Endothelial cell of umbilical vein (primary cell): ENCODE measurements around the gene ADRA2C. TPM values are rescaled to one million over a fixed set of nuclear protein-coding genes. Genes with fewer than 3 reads are reported as not detected.

ENCODE experiments used
- BruUV-seq: library from RNA; stranded (reverse); fragments of 400-500 nt; replicated peaks from 2 replicates; lab custom pipeline; 2021; lab: Mats Ljungman, UMichigan
- CTCF ChIA-PET: fragments of 300-600, 350-600 bp; sonication (Branson Sonifier 250); formaldehyde crosslinking; loops from one replicate; lab custom pipeline; 2021; ENCODE audit warnings: antibody characterized with exemption, inconsistent platforms; lab: Charles Lee
- POLR2A ChIA-PET: fragments of 300-600, 350-600 bp; sonication (Branson Sonifier 250); formaldehyde crosslinking; loops from one replicate; lab custom pipeline; 2021; ENCODE audit warnings: antibody characterized with exemption, inconsistent platforms; lab: Charles Lee
- DNase-seq: peaks from one replicate; pipeline ENCODE4 v3.0.0-alpha.2; 2011; ENCODE audit warnings: low read depth, low spot score
- FAIRE-seq: peaks from 2 replicates; lab custom pipeline; 2011; peaks lifted over from hg19 to GRCh38; lab: Jason Lieb, UNC
- H2AFZ ChIP-seq: 2 replicates; pipeline ENCODE4 v1.6.0; 2012; ENCODE audit warnings: low read depth, low read length, control low read depth, inconsistent platforms
- H3K27ac ChIP-seq: 2 replicates; pipeline ENCODE4 v1.5.1; 2011; ENCODE audit warnings: low read depth, mild to moderate bottlenecking, control low read depth, low read length, moderate library complexity; ENCODE audit not compliant: insufficient read depth
- H3K27me3 ChIP-seq, 2 experiments: 2 replicates each; pipeline versions ENCODE4 v1.6.0 to v1.6.1; 2011; ENCODE audit warnings: low read length in 2 of 2, mixed read lengths in 1 of 2; ENCODE audit not compliant: control insufficient read depth in 2 of 2, insufficient read depth in 2 of 2
- H3K36me3 ChIP-seq, 2 experiments: 2 replicates in 1 of 2; 3 replicates in 1 of 2; pipeline ENCODE4 v1.5.1; 2011; ENCODE audit warnings: low read length in 2 of 2, mild to moderate bottlenecking in 1 of 2, moderate library complexity in 1 of 2; ENCODE audit not compliant: control insufficient read depth in 2 of 2, insufficient read depth in 2 of 2; ENCODE audit errors: extremely low read depth in 1 of 2
- H3K4me1 ChIP-seq: 3 replicates; pipeline ENCODE4 v1.5.1; 2011; ENCODE audit warnings: mild to moderate bottlenecking, low read length; ENCODE audit not compliant: control insufficient read depth, insufficient read depth; ENCODE audit errors: extremely low read depth
- H3K4me2 ChIP-seq: 2 replicates; pipeline ENCODE4 v1.6.1; 2011; ENCODE audit warnings: low read length, control low read depth, mixed read lengths; ENCODE audit not compliant: insufficient read depth
- H3K4me3 ChIP-seq, 3 experiments: fragments of 200-600 bp in 1 of 3; sonication (generic), shearing (Covaris generic) in 1 of 3; replicated peaks in 1 of 3; 2 replicates each; pipeline ENCODE4 v1.5.1; 2011 to 2016; ENCODE audit warnings: control low read depth in 3 of 3, low read length in 3 of 3, mild to moderate bottlenecking in 2 of 3, inconsistent platforms in 1 of 3, low read depth in 1 of 3, moderate library complexity in 1 of 3; ENCODE audit not compliant: insufficient read depth in 1 of 3
- H3K79me2 ChIP-seq: 2 replicates; pipeline ENCODE4 v1.6.0; 2012; ENCODE audit warnings: low read length, inconsistent platforms; ENCODE audit not compliant: control insufficient read depth, insufficient read depth
- H3K9ac ChIP-seq: replicated peaks from 2 replicates; pipeline ENCODE3; 2011; ENCODE audit warnings: low read length, control low read depth; ENCODE audit not compliant: insufficient read depth; ENCODE audit errors: extremely low read depth
- H3K9me1 ChIP-seq: replicated peaks from 3 replicates; pipeline ENCODE4 v1.6.0; 2011; ENCODE audit warnings: mild to moderate bottlenecking, low read length; ENCODE audit not compliant: control insufficient read depth, insufficient read depth; ENCODE audit errors: extremely low read depth
- H3K9me3 ChIP-seq: replicated peaks from 2 replicates; pipeline ENCODE4 v1.5.1; 2012; ENCODE audit warnings: low read length, inconsistent platforms; ENCODE audit not compliant: control insufficient read depth, insufficient read depth
- H4K20me1 ChIP-seq: replicated peaks from 2 replicates; pipeline ENCODE3; 2011; ENCODE audit warnings: mild to moderate bottlenecking, low read length; ENCODE audit not compliant: control insufficient read depth, insufficient read depth; ENCODE audit errors: extremely low read depth
- EZH2 ChIP-seq: IDR thresholded peaks from 2 replicates; pipeline ENCODE4 v1.6.1; 2012; ENCODE audit warnings: borderline replicate concordance, low read depth, mild to moderate bottlenecking, moderate library complexity, low read length, inconsistent platforms; ENCODE audit not compliant: severe bottlenecking
- FOS ChIP-seq: IDR thresholded peaks from 2 replicates; pipeline ENCODE4 v1.6.1; 2011; ENCODE audit warnings: mild to moderate bottlenecking, low read length, moderate library complexity, borderline replicate concordance; ENCODE audit not compliant: insufficient read depth
- GATA2 ChIP-seq: IDR thresholded peaks from 2 replicates; pipeline ENCODE4 v1.7.0; 2011; ENCODE audit warnings: low read depth, mild to moderate bottlenecking, moderate library complexity, mixed read lengths, low read length; ENCODE audit not compliant: insufficient read length, insufficient read depth
- JUN ChIP-seq: IDR thresholded peaks from 2 replicates; pipeline ENCODE4 v1.6.1; 2011; ENCODE audit warnings: borderline replicate concordance, low read depth; ENCODE audit not compliant: insufficient read length, insufficient read depth
- MYC ChIP-seq: IDR thresholded peaks from one replicate; pipeline ENCODE4 v1.6.1; 2011; ENCODE audit warnings: mild to moderate bottlenecking, low read depth, low read length
- POLR2A ChIP-seq: IDR thresholded peaks from 2 replicates; pipeline ENCODE4 v1.6.1; 2012; ENCODE audit warnings: low read depth, mild to moderate bottlenecking, control low read depth, low read length
- POLR2AphosphoS5 ChIP-seq: IDR thresholded peaks from 2 replicates; pipeline ENCODE4 v1.6.1; 2012; ENCODE audit warnings: low read depth, mild to moderate bottlenecking, control low read depth, low read length, moderate library complexity; ENCODE audit not compliant: insufficient read depth
- dilution Hi-C: fragments of 300-500 bp; cut with MboI; formaldehyde crosslinking; loops from one replicate; pipeline ENCODE4 v1.15.0; 2019; ENCODE audit warnings: low sequenced_read_pairs; ENCODE audit not compliant: extremely low pct_ligation_motif_present
- intact Hi-C: fragments of 100-400 bp; cut with micrococcal nuclease; formaldehyde crosslinking; loops from one replicate; pipeline ENCODE4 v1.10.0; 2022
- polyA plus RNA-seq, 4 experiments: library from polyadenylated mRNA; depleted of rRNA in 3 of 4; stranded (reverse) in 3 of 4; unstranded in 1 of 4; fragments of >200 nt; gene quantifications; 2 replicates each; pipeline versions ENCODE4 v1.2.1 to v1.2.3, GENCODE V29; 2011 to 2012; ENCODE audit warnings: missing spikeins in 1 of 4
- total RNA-seq: library from RNA; stranded (reverse); gene quantifications from 2 replicates; pipeline ENCODE4 v1.2.3, GENCODE V29; 2021
- TF ChIP-seq, protein P1 (sequence below), 2 donors: IDR thresholded peaks; 1 replicate in 1 of 2; 2 replicates in 1 of 2; pipeline ENCODE4 v1.5.1; 2011; ENCODE audit warnings: low read length in 2 of 2, mild to moderate bottlenecking in 2 of 2, moderate library complexity in 2 of 2, control low read depth in 1 of 2, inconsistent platforms in 1 of 2, low read depth in 1 of 2; ENCODE audit not compliant: insufficient read depth in 1 of 2; ENCODE audit errors: extremely low read depth in 1 of 2
- TF ChIP-seq, protein P2 (sequence below): IDR thresholded peaks from 2 replicates; pipeline ENCODE4 v1.6.1; 2011; ENCODE audit not compliant: insufficient read depth, insufficient read length

Gene ADRA2C
- total and polyA plus RNA-seq, 2 donors (not counting 3 experiments of a cell fraction or from before 2014, with no cell fraction given), result 0.03 to 0.40 TPM

DNA sequence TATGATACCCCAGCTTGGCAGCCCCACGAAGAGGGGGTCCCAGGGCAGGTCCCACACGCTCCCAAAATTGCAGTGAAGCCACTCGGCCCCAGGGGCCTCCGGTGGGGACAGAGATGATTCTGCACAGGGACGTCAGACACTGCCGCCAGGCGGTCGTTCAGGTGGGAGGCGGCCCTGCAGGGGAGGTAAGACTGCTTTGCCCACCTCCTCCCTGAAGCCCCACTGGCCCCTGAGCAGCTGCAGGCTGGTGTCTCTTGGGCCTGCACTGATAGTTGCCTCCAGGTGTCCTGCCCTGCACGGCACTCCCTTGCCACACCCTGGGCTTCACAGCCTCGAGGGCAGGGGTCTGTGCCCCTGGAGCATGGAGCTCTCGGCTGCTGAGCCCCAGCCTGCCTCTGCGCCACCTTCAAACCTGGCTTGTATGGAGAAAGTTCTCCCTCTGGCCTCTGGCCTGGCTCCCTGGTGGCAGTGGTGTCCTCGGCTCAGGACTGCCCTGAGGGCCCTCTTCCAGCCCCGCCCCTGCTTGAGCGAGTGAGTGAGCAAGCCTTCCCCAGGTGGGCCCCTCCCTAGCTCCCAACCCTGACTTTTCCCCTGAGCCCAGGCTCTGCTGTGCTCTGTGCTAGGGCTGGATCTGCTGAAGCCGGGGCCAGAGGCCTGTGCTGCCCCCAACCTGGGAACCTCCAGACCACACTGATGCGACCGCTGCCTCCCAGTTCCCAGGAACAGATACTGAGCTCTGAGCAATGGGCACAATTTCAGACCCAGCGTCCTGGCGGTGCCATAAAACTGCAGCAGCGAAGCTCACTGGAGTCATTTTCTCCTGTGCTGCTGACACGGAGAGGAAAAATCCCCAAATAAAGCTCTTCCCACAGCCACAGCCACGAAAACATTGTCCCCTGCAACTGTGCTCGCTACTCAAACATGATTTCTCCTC, 16.1 kb downstream of the ADRA2C start:
- H3K36me3 ChIP-seq, result no peaks in the 10 kb centered on the region
- no peaks in the 10 kb centered on the region for H3K9me1 ChIP-seq
- no peak overlapping the region for H3K4me2 ChIP-seq
- H3K27me3 ChIP-seq, result no peaks in the 10 kb centered on the region
- no peak overlapping the region for H3K4me3 ChIP-seq
- no peak overlapping the region for H3K27ac ChIP-seq
- DNase-seq, result no peak
- no peak overlapping the region for H3K9ac ChIP-seq
- H2AFZ ChIP-seq, result no peak overlapping the region
- no peaks in the 10 kb centered on the region for H4K20me1 ChIP-seq
- FAIRE-seq, result no peak
- no peaks in the 10 kb centered on the region for H3K4me1 ChIP-seq
- TF ChIP-seq MYC (no peak), JUN (no peak), POLR2AphosphoS5 (no peak), FOS (no peak), POLR2A (no peak), GATA2 (no peak), EZH2 (no peak)
- TF ChIP-seq, protein P1, sequence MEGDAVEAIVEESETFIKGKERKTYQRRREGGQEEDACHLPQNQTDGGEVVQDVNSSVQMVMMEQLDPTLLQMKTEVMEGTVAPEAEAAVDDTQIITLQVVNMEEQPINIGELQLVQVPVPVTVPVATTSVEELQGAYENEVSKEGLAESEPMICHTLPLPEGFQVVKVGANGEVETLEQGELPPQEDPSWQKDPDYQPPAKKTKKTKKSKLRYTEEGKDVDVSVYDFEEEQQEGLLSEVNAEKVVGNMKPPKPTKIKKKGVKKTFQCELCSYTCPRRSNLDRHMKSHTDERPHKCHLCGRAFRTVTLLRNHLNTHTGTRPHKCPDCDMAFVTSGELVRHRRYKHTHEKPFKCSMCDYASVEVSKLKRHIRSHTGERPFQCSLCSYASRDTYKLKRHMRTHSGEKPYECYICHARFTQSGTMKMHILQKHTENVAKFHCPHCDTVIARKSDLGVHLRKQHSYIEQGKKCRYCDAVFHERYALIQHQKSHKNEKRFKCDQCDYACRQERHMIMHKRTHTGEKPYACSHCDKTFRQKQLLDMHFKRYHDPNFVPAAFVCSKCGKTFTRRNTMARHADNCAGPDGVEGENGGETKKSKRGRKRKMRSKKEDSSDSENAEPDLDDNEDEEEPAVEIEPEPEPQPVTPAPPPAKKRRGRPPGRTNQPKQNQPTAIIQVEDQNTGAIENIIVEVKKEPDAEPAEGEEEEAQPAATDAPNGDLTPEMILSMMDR (IDR thresholded peaks at IDR 0.05; ENCODE audit: extremely low read depth in 1 of 2, insufficient read depth in 1 of 2, low read depth in 1 of 2, low read length in 2 of 2), result no peak
- TF ChIP-seq, protein P2, sequence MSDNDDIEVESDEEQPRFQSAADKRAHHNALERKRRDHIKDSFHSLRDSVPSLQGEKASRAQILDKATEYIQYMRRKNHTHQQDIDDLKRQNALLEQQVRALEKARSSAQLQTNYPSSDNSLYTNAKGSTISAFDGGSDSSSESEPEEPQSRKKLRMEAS, result no peak
- BruUV-seq, result no TSS peak
- no peaks in the 10 kb centered on the region for H3K9me3 ChIP-seq
- no peaks in the 10 kb centered on the region for H3K79me2 ChIP-seq
- POLR2A ChIA-PET, result no interaction called here
- CTCF ChIA-PET, result no interaction called here
- dilution Hi-C loops, result no loop called here
- intact Hi-C loops, result no loop called here
